NCI-H69 (cell line): ENCODE results near the gene NEK6.

Experiments used
- DNase-seq: peaks from one replicate; lab custom pipeline; 2025; lab: John Stamatoyannopoulos, UW

NEK6 gene

GRCh38 chr9:124279531-124280175 lies 21.9 kb downstream of the NEK6 start:
- DNase-seq = no peak

GRCh38 chr9:124280176-124280691 lies 22.5 kb downstream of the NEK6 start:
- DNase-seq = no peak

GRCh38 chr9:124281931-124282371 lies 24.2 kb downstream of the NEK6 start:
- DNase-seq = no peak

- no peak for DNase-seq
Measured at GRCh38 chr9:124282442-124283227, 24.9 kb downstream of the NEK6 start.

- no peak for DNase-seq
Measured at GRCh38 chr9:124283228-124283814, 25.6 kb downstream of the NEK6 start.

- DNase-seq = peak; percentile 55
Measured at GRCh38 chr9:124284237-124284831, 26.6 kb downstream of the NEK6 start.

GRCh38 chr9:124284940-124285441 lies 27.2 kb downstream of the NEK6 start:
- no peak for DNase-seq

GRCh38 chr9:124285490-124285889 lies 27.7 kb downstream of the NEK6 start:
- DNase-seq = no peak

- DNase-seq = no peak
Measured at GRCh38 chr9:124285903-124286291, 28.1 kb downstream of the NEK6 start.

- no peak for DNase-seq
Measured at GRCh38 chr9:124286292-124286931, 28.7 kb downstream of the NEK6 start.

GRCh38 chr9:124290053-124290591 lies 32.4 kb downstream of the NEK6 start:
- peak; percentile 73 for DNase-seq

GRCh38 chr9:124290743-124291554 lies 33.2 kb downstream of the NEK6 start:
- no peak for DNase-seq

GRCh38 chr9:124291801-124292396 lies 34.1 kb downstream of the NEK6 start:
- DNase-seq = no peak

GRCh38 chr9:124292696-124293593 lies 35.2 kb downstream of the NEK6 start:
- DNase-seq = no peak

GRCh38 chr9:124293718-124294506 lies 36.2 kb downstream of the NEK6 start:
- DNase-seq = peak; percentile 33

GRCh38 chr9:124295159-124295794 lies 37.5 kb downstream of the NEK6 start:
- DNase-seq = no peak

GRCh38 chr9:124296094-124296493 lies 38.3 kb downstream of the NEK6 start:
- DNase-seq = no peak
